Measurements from ENCODE around the gene ST6GALNAC1. TPM values are rescaled to one million over a fixed set of nuclear protein-coding genes. Genes with fewer than 3 reads are reported as not detected.
"Not testable (repeated sequence)": the region's sequence is repeated elsewhere in the genome, so short reads cannot be mapped to it uniquely, and the experiment has no call there.

The ST6GALNAC1 gene
- total RNA-seq, 1 donor from 2014 or later: not detected

DNA sequence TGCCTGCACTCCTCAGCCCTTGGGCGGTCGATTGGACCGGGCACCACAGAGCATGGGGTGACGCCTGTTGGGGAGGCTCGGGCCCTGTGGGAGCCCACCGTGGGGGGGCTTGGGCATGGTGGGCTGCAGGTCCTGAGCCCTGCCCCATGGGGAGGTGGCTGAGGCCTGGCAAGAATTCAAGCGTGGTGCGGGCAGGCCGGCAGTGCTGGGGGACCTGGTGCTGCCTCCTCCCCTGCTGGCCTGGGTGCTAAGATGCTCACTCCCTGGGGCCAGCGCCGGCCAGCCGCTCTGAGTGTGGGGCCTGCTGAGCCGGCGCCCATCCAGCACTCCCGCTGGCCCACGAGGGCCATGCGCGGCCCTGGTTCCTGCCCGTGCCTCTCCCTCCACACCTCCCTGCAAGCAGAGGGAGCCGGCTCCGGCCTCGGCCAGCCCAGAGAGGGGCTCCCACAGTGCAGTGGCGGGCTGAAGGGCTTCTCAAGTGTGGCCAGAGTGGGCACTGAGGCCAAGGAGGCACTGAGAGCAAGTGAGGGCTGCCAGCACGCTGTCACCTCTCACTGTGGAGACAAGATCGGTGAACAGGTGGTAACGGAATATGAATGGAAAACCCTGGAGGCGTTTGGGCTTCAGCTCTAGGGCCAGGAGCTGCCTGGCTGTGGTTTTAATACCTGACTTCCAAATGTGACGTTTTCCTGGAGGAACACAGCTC is 28.5 kb downstream of the ST6GALNAC1 start:
- no peak overlapping the region for H3K27ac Mint-ChIP-seq (ENCODE audit: unreplicated experiment)
- H3K4me1 Mint-ChIP-seq (ENCODE audit: unreplicated experiment): no peaks in the 10 kb centered on the region
- H3K4me3 Mint-ChIP-seq (ENCODE audit: unreplicated experiment): no peak overlapping the region
- TF ChIP-seq, protein P1, sequence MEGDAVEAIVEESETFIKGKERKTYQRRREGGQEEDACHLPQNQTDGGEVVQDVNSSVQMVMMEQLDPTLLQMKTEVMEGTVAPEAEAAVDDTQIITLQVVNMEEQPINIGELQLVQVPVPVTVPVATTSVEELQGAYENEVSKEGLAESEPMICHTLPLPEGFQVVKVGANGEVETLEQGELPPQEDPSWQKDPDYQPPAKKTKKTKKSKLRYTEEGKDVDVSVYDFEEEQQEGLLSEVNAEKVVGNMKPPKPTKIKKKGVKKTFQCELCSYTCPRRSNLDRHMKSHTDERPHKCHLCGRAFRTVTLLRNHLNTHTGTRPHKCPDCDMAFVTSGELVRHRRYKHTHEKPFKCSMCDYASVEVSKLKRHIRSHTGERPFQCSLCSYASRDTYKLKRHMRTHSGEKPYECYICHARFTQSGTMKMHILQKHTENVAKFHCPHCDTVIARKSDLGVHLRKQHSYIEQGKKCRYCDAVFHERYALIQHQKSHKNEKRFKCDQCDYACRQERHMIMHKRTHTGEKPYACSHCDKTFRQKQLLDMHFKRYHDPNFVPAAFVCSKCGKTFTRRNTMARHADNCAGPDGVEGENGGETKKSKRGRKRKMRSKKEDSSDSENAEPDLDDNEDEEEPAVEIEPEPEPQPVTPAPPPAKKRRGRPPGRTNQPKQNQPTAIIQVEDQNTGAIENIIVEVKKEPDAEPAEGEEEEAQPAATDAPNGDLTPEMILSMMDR (IDR thresholded peaks at IDR 0.05): no peak
- DNase-seq (ENCODE audit: extremely low spot score, unreplicated experiment): no peak
- H3K9me3 Mint-ChIP-seq (ENCODE audit: unreplicated experiment): no peaks in the 10 kb centered on the region
- peaks cover 18% of the 10 kb centered on the region for H3K27me3 Mint-ChIP-seq (ENCODE audit: unreplicated experiment)
- H3K36me3 Mint-ChIP-seq (ENCODE audit: unreplicated experiment): no peaks in the 10 kb centered on the region

- H3K4me1 Mint-ChIP-seq (ENCODE audit: unreplicated experiment); H3K4me3 Mint-ChIP-seq (ENCODE audit: unreplicated experiment); H3K27ac Mint-ChIP-seq (ENCODE audit: unreplicated experiment); H3K9me3 Mint-ChIP-seq (ENCODE audit: unreplicated experiment); DNase-seq (ENCODE audit: extremely low spot score, unreplicated experiment); H3K36me3 Mint-ChIP-seq (ENCODE audit: unreplicated experiment): not testable (repeated sequence)
- H3K27me3 Mint-ChIP-seq (ENCODE audit: unreplicated experiment): peaks cover 18% of the 10 kb centered on the region
Measured at GRCh38 chr17:76614064-76614759, 29.3 kb downstream of the ST6GALNAC1 start.

DNA sequence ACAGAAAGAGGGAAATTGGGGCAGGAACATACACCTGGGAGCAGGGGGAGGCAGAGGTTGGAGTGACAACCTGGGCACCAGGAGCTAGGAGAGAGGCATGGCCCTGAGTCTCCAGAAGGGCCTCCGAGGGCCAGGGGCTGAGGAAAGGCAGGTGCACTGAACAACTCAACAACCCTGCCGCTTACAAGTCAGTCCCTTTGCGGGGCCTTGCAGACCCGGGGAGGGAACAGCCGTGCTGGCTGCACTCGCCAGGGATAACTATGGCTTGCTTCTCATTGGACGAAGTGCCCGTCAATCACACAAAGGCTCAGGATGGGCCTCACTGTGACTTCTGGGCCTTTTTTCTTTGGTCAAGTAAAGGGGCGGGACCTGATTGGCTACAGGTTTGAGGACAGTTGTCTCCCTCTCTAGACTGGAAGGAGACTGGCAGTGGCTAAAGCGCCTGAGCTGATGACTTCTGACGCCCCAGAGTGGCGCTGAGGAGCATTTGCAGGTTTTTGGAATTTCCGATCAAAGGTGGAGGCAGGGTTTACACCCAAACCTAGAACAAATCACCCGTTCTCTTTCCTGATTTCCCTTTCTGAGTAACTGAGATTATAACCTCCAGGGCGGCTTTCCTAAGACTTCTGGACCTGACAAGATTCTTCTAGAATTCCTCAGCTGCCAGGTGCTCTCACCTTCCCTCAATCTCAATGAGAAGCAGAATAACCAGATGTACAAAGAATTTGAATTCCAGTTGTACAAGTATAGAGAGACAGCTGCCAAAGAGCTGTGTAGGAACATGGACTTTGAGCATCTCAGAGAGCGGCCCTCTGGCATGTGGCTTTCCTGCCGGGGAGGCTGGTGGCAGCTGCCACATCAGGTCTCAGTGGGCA is 30.3 kb downstream of the ST6GALNAC1 start:
- DNase-seq (ENCODE audit: extremely low spot score, unreplicated experiment): no peak
- H3K4me3 Mint-ChIP-seq (ENCODE audit: unreplicated experiment): no peak overlapping the region
- H3K36me3 Mint-ChIP-seq (ENCODE audit: unreplicated experiment): no peaks in the 10 kb centered on the region
- no peak overlapping the region for H3K27ac Mint-ChIP-seq (ENCODE audit: unreplicated experiment)
- TF ChIP-seq, protein P1 (IDR thresholded peaks at IDR 0.05): no peak
- no peaks in the 10 kb centered on the region for H3K9me3 Mint-ChIP-seq (ENCODE audit: unreplicated experiment)
- H3K4me1 Mint-ChIP-seq (ENCODE audit: unreplicated experiment): no peaks in the 10 kb centered on the region
- H3K27me3 Mint-ChIP-seq (ENCODE audit: unreplicated experiment): peaks cover 13% of the 10 kb centered on the region

DNA sequence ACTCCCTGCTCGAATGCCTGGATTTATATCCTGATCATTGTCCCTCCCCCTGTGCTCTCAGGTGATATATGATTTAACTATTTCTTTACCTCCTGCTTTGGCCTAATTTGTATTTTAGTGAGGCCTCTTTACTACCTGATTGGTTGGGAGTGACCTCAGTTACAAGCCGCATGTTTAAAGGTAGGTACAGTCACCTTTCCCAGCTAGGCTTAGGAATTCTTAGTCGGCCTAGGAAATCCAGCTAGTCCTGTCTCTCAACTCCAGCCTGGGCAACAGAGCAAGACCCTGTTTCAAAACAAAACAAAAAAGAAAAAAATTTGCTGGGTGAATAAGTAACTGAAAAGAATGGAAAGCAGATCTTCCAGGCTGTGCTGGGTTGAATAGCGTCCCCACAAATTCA is 31.1 kb downstream of the ST6GALNAC1 start:
- Mint-ChIP-seq H3K4me1 (ENCODE audit: unreplicated experiment) (no peaks in the 10 kb centered on the region), H3K4me3 (ENCODE audit: unreplicated experiment) (no peak overlapping the region), H3K36me3 (ENCODE audit: unreplicated experiment) (no peaks in the 10 kb centered on the region), H3K9me3 (ENCODE audit: unreplicated experiment) (no peaks in the 10 kb centered on the region), H3K27ac (ENCODE audit: unreplicated experiment) (no peak overlapping the region), H3K27me3 (ENCODE audit: unreplicated experiment) (peaks cover 8% of the 10 kb centered on the region)
- TF ChIP-seq, protein P1 (IDR thresholded peaks at IDR 0.05): no peak
- DNase-seq (ENCODE audit: extremely low spot score, unreplicated experiment): no peak

GRCh38 chr17:76611758-76612157 is 31.8 kb downstream of the ST6GALNAC1 start:
- Mint-ChIP-seq H3K27ac (ENCODE audit: unreplicated experiment) (no peak overlapping the region), H3K4me3 (ENCODE audit: unreplicated experiment) (no peak overlapping the region), H3K9me3 (ENCODE audit: unreplicated experiment) (no peaks in the 10 kb centered on the region), H3K36me3 (ENCODE audit: unreplicated experiment) (no peaks in the 10 kb centered on the region), H3K4me1 (ENCODE audit: unreplicated experiment) (no peaks in the 10 kb centered on the region), H3K27me3 (ENCODE audit: unreplicated experiment) (peaks cover 8% of the 10 kb centered on the region)
- TF ChIP-seq, protein P1 (IDR thresholded peaks at IDR 0.05): no peak
- no peak for DNase-seq (ENCODE audit: extremely low spot score, unreplicated experiment)

- H3K4me1 Mint-ChIP-seq (ENCODE audit: unreplicated experiment); H3K27ac Mint-ChIP-seq (ENCODE audit: unreplicated experiment); DNase-seq (ENCODE audit: extremely low spot score, unreplicated experiment); H3K9me3 Mint-ChIP-seq (ENCODE audit: unreplicated experiment); H3K27me3 Mint-ChIP-seq (ENCODE audit: unreplicated experiment); H3K4me3 Mint-ChIP-seq (ENCODE audit: unreplicated experiment); H3K36me3 Mint-ChIP-seq (ENCODE audit: unreplicated experiment): not testable (repeated sequence)
Measured at GRCh38 chr17:76611080-76611749, 32.3 kb downstream of the ST6GALNAC1 start.

DNA sequence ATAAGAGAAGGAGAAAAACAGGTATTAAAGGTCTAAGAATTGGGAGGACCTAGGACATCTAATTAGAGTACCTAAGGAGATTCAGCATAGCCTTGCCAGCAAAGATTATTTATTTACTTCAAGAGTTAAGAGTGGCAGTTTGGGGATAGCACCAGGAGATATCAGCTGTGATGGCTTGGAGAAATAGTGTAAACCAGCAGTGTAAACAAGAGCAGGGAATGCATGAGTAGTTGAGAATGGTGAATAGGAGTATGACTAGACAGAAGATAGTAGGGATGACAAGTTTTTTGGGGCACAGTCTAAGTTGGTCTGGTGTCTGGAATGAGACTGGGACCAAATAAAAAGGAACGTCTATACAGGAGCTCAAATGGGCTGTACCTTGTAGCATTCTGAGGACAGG is 36.9 kb downstream of the ST6GALNAC1 start:
- H3K4me1 Mint-ChIP-seq (ENCODE audit: unreplicated experiment); H3K27ac Mint-ChIP-seq (ENCODE audit: unreplicated experiment); DNase-seq (ENCODE audit: extremely low spot score, unreplicated experiment); H3K36me3 Mint-ChIP-seq (ENCODE audit: unreplicated experiment); H3K4me3 Mint-ChIP-seq (ENCODE audit: unreplicated experiment); H3K9me3 Mint-ChIP-seq (ENCODE audit: unreplicated experiment): not testable (repeated sequence)
- peaks cover 12% of the 10 kb centered on the region for H3K27me3 Mint-ChIP-seq (ENCODE audit: unreplicated experiment)
